B cell (primary cell): ENCODE measurements around the gene CAMSAP2. TPM values are rescaled to one million over a fixed set of nuclear protein-coding genes. Genes with fewer than 3 reads are reported as not detected.

ENCODE experiments used
- ATAC-seq: fragments of 200-7000 bp; cut with Tn5 transposase; one replicate; pipeline ENCODE4 v1.10.0; 2021; ENCODE audit warnings: low read depth, mild to moderate bottlenecking, moderate number of reproducible peaks, moderate library complexity
- CTCF ChIA-PET: fragments of 350-600 bp; sonication (Branson Sonifier 250); formaldehyde crosslinking; loops from one replicate; lab custom pipeline; 2021; ENCODE audit warnings: antibody characterized with exemption, inconsistent platforms; lab: Charles Lee
- POLR2A ChIA-PET: fragments of 350-600 bp; sonication (Branson Sonifier 250); formaldehyde crosslinking; loops from one replicate; lab custom pipeline; 2021; ENCODE audit warnings: antibody characterized with exemption; lab: Charles Lee
- DNase-seq: peaks from one replicate; pipeline ENCODE4 v3.0.0; 2013
- H2AFZ ChIP-seq: 2 replicates; pipeline ENCODE4 v1.6.1; 2012; ENCODE audit warnings: mild to moderate bottlenecking, low read depth, low read length; ENCODE audit not compliant: insufficient read depth, poor library complexity, severe bottlenecking
- H3K27ac ChIP-seq, 2 donors: 1 replicate in 1 of 2; 2 replicates in 1 of 2; pipeline ENCODE4 v1.5.1; 2012 to 2013; ENCODE audit warnings: low read length in 2 of 2, mild to moderate bottlenecking in 2 of 2, moderate library complexity in 1 of 2
- H3K27me3 ChIP-seq, 4 experiments: fragments of 200-600 bp in 1 of 4; sonication (generic) in 1 of 4; replicated peaks in 1 of 4; 1 replicate in 2 of 4; 2 replicates in 2 of 4; pipeline versions ENCODE4 v1.6.1 to v1.7.0; 2013 to 2016; ENCODE audit warnings: low read length in 3 of 4, mild to moderate bottlenecking in 2 of 4, mixed read lengths in 1 of 4, moderate library complexity in 1 of 4; ENCODE audit not compliant: insufficient read depth in 4 of 4, control insufficient read depth in 3 of 4; ENCODE audit errors: control extremely low read depth in 1 of 4
- H3K36me3 ChIP-seq, 2 experiments: replicated peaks in 1 of 2; 1 replicate in 1 of 2; 2 replicates in 1 of 2; pipeline versions ENCODE4 v1.6.1 to v1.7.1; 2013; ENCODE audit warnings: low read length in 1 of 2; ENCODE audit not compliant: insufficient read depth in 2 of 2, control insufficient read depth in 1 of 2; ENCODE audit errors: control extremely low read depth in 1 of 2, extremely low read depth in 1 of 2
- H3K4me1 ChIP-seq, 2 donors: fragments of 200-600 bp in 1 of 2; sonication (generic) in 1 of 2; 1 replicate in 1 of 2; 2 replicates in 1 of 2; pipeline versions ENCODE4 v1.5.1 to v1.6.1; 2013 to 2017; ENCODE audit warnings: low read length in 2 of 2; ENCODE audit not compliant: control insufficient read depth in 2 of 2, insufficient read depth in 2 of 2
- H3K4me2 ChIP-seq: replicated peaks from 2 replicates; pipeline ENCODE3; 2012; ENCODE audit warnings: mild to moderate bottlenecking, low read depth, low read length; ENCODE audit not compliant: poor library complexity, severe bottlenecking
- H3K4me3 ChIP-seq, 5 experiments: fragments of 200-600 bp in 1 of 5; sonication (generic) in 1 of 5; 1 replicate in 3 of 5; 2 replicates in 2 of 5; pipeline versions ENCODE4 v1.5.1 to v1.7.0; 2011 to 2016; ENCODE audit warnings: low read length in 4 of 5, mild to moderate bottlenecking in 4 of 5, low read depth in 2 of 5, control low read depth in 1 of 5, moderate library complexity in 1 of 5; ENCODE audit not compliant: insufficient read depth in 1 of 5; ENCODE audit errors: control extremely low read depth in 1 of 5, extremely low read depth in 1 of 5
- H3K79me2 ChIP-seq: fragments of 200-600 bp; sonication (generic); one replicate; pipeline ENCODE4 v1.6.0; 2016; ENCODE audit warnings: low read length; ENCODE audit not compliant: control insufficient read depth, insufficient read depth
- H3K9ac ChIP-seq: fragments of 200-600 bp; sonication (generic); 2 replicates; pipeline ENCODE4 v1.6.1; 2017; ENCODE audit warnings: mild to moderate bottlenecking, low read length, moderate library complexity
- H3K9me3 ChIP-seq, 3 donors: one replicate each; pipeline versions ENCODE4 v1.6.1 to v1.7.1; 2013; ENCODE audit warnings: low read length in 2 of 3; ENCODE audit not compliant: control insufficient read depth in 2 of 3, insufficient read depth in 1 of 3; ENCODE audit errors: control extremely low read depth in 1 of 3
- H4K20me1 ChIP-seq: 2 replicates; pipeline ENCODE4 v1.6.0; 2012; ENCODE audit warnings: mild to moderate bottlenecking, low read length; ENCODE audit not compliant: insufficient read depth, control insufficient read depth, poor library complexity, severe bottlenecking
- H3K27ac Mint-ChIP-seq: one replicate; pipeline ENCODE4 v1.8.0; 2021; ENCODE audit warnings: mixed read lengths
- H3K27me3 Mint-ChIP-seq: one replicate; pipeline ENCODE4 v1.8.0; 2021; ENCODE audit warnings: mixed read lengths
- H3K4me1 Mint-ChIP-seq: one replicate; pipeline ENCODE4 v1.8.0; 2021; ENCODE audit warnings: mixed read lengths
- H3K4me3 Mint-ChIP-seq: one replicate; pipeline ENCODE4 v1.8.0; 2021; ENCODE audit warnings: mixed read lengths
- H3K9me3 Mint-ChIP-seq: one replicate; pipeline ENCODE4 v1.8.0; 2022; ENCODE audit warnings: mixed read lengths; ENCODE audit not compliant: insufficient read depth
- EZH2 ChIP-seq: IDR thresholded peaks from 2 replicates; pipeline ENCODE4 v1.6.1; 2012; ENCODE audit warnings: borderline replicate concordance, low read depth, mild to moderate bottlenecking, moderate library complexity, low read length; ENCODE audit not compliant: insufficient read depth, poor library complexity, severe bottlenecking
- WGBS: methylation state at CpG from one replicate; pipeline ENCODE4 v1.1.5; 2013; ENCODE audit warnings: missing lambda C conversion rate; ENCODE audit not compliant: insufficient coverage; 5-methylcytosine and 5-hydroxymethylcytosine counted together
- intact Hi-C: fragments of 100-400 bp; cut with micrococcal nuclease; formaldehyde crosslinking; loops from one replicate; pipeline ENCODE4 v1.10.0; 2022
- polyA plus RNA-seq: library from polyadenylated mRNA; depleted of rRNA; stranded (reverse); fragments of >200 nt; gene quantifications from 2 replicates; pipeline ENCODE4 v1.2.3, GENCODE V29; 2012
- total RNA-seq, 2 donors: library from RNA; stranded (reverse); fragments of 120-200 nt in 1 of 2; gene quantifications; 1 replicate in 1 of 2; 2 replicates in 1 of 2; pipeline versions ENCODE4 v1.2.3 to v1.2.4, GENCODE V29; 2013 to 2022
- TF ChIP-seq, protein P1 (sequence below): fragments of 200-600 bp; IDR thresholded peaks from one replicate; pipeline ENCODE4 v1.8.0; 2022; ENCODE audit warnings: antibody characterized with exemption, mild to moderate bottlenecking

The CAMSAP2 gene
- total and polyA plus RNA-seq, 2 donors (not counting 1 experiment from before 2014, with no cell fraction given): 0.10 to 2.1 TPM

DNA sequence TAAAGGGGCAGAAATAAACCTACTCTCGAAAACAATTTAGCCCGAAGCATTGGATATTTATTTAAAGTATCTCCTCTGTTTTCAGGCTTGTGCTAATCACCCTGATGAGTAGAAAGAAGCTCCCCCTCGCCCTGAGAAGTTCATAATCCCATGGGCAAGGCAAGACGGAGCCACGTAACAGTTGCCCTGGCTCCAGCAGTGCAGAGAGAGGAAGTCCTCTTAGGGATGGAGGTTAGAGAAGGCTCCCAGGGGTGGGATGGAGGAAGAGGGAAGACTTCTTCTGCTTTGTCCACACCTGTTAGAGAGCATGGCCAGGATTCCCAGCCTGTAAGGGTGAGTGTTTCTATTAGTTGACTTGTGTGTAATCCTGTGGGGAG, 130.7 kb downstream of the CAMSAP2 start:
- Histone ChIP-seq H2AFZ (peak overlapping the region; percentile 66), H3K27ac (peak overlapping the region; percentile 66 to 71), H3K4me2 (peak overlapping the region; percentile 64), H3K4me3 (peak overlapping the region in 3 of 5 experiments; percentile 4 to 42 (median 34)), H3K79me2 (no peaks in the 10 kb centered on the region), H3K9ac (peak overlapping the region; percentile 49), H3K9me3 (no peaks in the 10 kb centered on the region), H3K36me3 (no peaks in the 10 kb centered on the region), H3K4me1 (peaks cover 35 to 66% of the 10 kb centered on the region in 2 donors), H4K20me1 (no peaks in the 10 kb centered on the region), H3K27me3 (peaks cover 0 to 15% (median 3%) of the 10 kb centered on the region in 4 experiments)
- no peak for TF ChIP-seq EZH2
- TF ChIP-seq, protein P1, sequence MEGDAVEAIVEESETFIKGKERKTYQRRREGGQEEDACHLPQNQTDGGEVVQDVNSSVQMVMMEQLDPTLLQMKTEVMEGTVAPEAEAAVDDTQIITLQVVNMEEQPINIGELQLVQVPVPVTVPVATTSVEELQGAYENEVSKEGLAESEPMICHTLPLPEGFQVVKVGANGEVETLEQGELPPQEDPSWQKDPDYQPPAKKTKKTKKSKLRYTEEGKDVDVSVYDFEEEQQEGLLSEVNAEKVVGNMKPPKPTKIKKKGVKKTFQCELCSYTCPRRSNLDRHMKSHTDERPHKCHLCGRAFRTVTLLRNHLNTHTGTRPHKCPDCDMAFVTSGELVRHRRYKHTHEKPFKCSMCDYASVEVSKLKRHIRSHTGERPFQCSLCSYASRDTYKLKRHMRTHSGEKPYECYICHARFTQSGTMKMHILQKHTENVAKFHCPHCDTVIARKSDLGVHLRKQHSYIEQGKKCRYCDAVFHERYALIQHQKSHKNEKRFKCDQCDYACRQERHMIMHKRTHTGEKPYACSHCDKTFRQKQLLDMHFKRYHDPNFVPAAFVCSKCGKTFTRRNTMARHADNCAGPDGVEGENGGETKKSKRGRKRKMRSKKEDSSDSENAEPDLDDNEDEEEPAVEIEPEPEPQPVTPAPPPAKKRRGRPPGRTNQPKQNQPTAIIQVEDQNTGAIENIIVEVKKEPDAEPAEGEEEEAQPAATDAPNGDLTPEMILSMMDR: no peak
- CTCF ChIA-PET: interaction anchor here (0.6 to 1.5 kb wide), 2 partner anchors 19 to 247 kb away, joined by 3 to 6 read pairs; no protein-coding TSS in a partner anchor
- Mint-ChIP-seq H3K4me1 (peaks cover 64% of the 10 kb centered on the region), H3K27ac (peak overlapping the region; percentile 93), H3K4me3 (peak overlapping the region; percentile 82), H3K27me3 (peaks cover 7% of the 10 kb centered on the region), H3K9me3 (no peaks in the 10 kb centered on the region)
- peak; percentile 27 for DNase-seq
- intact Hi-C loops: no loop called here
- WGBS: 39% methylated on average over 3 of the region's 5 CpGs
- POLR2A ChIA-PET: interaction anchor here (1.0 kb wide), 1 partner anchor 22 kb away, joined by 4 read pairs; no protein-coding TSS in a partner anchor
- no peak for ATAC-seq

- Histone ChIP-seq H3K4me2 (peak overlapping the region; percentile 64), H3K9me3 (no peaks in the 10 kb centered on the region), H2AFZ (peak overlapping the region; percentile 66), H3K9ac (peak overlapping the region; percentile 49), H3K27ac (peak overlapping the region; percentile 66 to 71), H4K20me1 (no peaks in the 10 kb centered on the region), H3K36me3 (no peaks in the 10 kb centered on the region), H3K4me1 (peaks cover 35 to 71% of the 10 kb centered on the region in 2 donors), H3K4me3 (peak overlapping the region in 4 of 5 experiments; percentile 4 to 42 (median 22)), H3K27me3 (peaks cover 0 to 18% (median 4%) of the 10 kb centered on the region in 4 experiments), H3K79me2 (no peaks in the 10 kb centered on the region)
- POLR2A ChIA-PET: interaction anchor here (1.0 kb wide), 1 partner anchor 21 kb away, joined by 4 read pairs; no protein-coding TSS in a partner anchor
- intact Hi-C loops: loop anchor here (1.0 kb wide), 1 partner anchor 18 kb away; no protein-coding TSS in a partner anchor
- WGBS: 58% methylated on average over 5 of the region's 9 CpGs
- Mint-ChIP-seq H3K27ac (peak overlapping the region; percentile 93), H3K4me3 (peak overlapping the region; percentile 82), H3K27me3 (peaks cover 12% of the 10 kb centered on the region), H3K4me1 (peaks cover 66% of the 10 kb centered on the region), H3K9me3 (no peaks in the 10 kb centered on the region)
- CTCF ChIA-PET: interaction anchor here (0.6 to 1.5 kb wide), 2 partner anchors 18 to 248 kb away, joined by 3 to 6 read pairs; no protein-coding TSS in a partner anchor
- TF ChIP-seq, protein P1: no peak
- no peak for TF ChIP-seq EZH2
- DNase-seq (peak; percentile 50), ATAC-seq (peak; percentile 53)
Observed at GRCh38 chr1:200869753-200870391, 131.2 kb downstream of the CAMSAP2 start.
